Hematopoietic multipotent progenitor cell treated with erythropoietin and hydrocortisone succinate and interleukin-3 and kit ligand, for 15 days (in vitro differentiated cells): ENCODE data around the gene GSK3B.

Source experiments
- DNase-seq: peaks from one replicate; pipeline ENCODE4 v3.0.0-alpha.2; 2015; ENCODE audit warnings: low spot score

Gene GSK3B

GRCh38 chr3:119815716-119816115 lies 278.5 kb downstream of the GSK3B start:
- DNase-seq = no peak

- no peak for DNase-seq
Measured at GRCh38 chr3:119812491-119813058, 281.7 kb downstream of the GSK3B start.

DNA sequence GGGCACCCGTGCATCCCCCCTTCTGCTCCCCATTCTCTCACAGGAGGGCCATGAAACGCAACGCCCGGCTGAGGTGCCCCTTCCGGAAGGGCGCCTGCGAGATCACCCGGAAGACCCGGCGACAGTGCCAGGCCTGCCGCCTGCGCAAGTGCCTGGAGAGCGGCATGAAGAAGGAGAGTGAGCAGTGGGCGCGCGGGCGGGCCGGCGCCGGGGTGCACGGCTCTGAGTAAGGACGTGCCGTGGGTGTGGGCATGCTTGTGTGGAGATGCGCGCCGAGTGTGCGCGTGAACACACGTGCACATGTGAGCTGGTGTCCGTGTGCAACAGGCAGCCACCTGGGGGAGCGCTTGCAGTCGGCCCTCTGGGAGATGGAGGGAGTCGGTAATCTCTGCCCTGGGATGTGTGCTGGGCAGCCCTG lies 284.2 kb downstream of the GSK3B start:
- no peak for DNase-seq

- DNase-seq = no peak
Measured at GRCh38 chr3:119809249-119810017, 284.8 kb downstream of the GSK3B start.

GRCh38 chr3:119808843-119809242 lies 285.4 kb downstream of the GSK3B start:
- no peak for DNase-seq

DNA sequence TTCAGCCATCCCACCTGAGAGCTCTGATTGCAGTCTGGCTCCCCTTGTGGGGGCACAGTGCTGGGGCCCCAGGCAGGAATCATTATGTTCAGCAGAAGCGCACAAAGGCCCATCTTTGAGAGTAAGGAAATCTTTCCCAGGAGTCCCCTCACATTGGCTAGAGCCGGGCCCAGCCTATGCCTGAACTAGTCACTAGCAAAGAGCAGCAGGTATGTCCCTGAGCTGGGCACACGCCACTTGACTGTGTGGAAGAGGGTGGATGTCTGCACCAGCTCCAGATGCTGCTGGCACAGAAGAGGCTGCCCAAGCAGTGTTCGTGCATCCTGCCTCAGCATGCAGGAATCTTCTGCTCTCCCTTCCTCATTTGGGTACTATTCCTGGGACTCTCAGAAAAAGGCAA lies 286.0 kb downstream of the GSK3B start:
- no peak for DNase-seq

GRCh38 chr3:119800844-119801243 lies 293.4 kb downstream of the GSK3B start:
- no peak for DNase-seq

GRCh38 chr3:119796785-119797184 lies 297.5 kb downstream of the GSK3B start:
- no peak for DNase-seq

DNA sequence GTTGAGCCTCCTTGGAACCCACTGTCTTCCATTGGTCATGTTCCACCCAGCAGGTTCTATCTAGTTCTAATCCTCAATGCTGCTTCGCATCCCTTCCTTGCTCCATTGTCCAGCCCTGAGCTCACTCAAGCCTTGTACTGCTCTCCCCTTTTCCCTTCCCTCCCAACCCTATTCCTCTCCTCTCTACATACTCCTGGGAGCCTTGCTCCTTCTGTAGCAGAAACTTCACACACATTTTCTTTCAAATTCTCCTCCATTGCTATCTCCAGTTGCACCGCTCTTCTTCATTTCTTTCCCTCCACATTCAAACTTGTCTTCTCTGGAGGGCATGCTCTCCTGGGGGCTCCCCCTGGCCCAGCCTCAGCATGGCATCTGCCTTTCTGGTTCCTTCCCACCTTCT lies 297.9 kb downstream of the GSK3B start:
- no peak for DNase-seq

DNA sequence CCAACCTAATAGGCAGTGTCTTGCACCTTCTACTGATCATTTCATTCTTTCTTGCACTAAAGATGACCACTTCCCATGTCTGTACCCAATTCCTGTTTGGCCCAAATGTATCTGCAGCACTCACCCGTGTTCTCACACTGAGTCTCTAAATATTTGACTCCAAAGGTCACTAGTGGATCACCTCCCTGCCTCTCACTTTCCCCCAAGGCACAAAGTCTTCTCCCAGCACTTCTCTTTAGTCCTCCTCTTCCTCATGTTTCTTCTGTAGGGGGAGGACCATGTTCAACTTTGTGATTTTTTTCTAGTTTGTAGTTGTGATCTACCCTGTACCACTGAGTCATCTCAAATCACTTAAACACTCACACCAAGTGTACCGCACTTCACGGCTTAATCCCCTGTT lies 298.4 kb downstream of the GSK3B start:
- DNase-seq = no peak

- peak; percentile 21 for DNase-seq
Measured at GRCh38 chr3:119794971-119795612, 299.2 kb downstream of the GSK3B start.

DNA sequence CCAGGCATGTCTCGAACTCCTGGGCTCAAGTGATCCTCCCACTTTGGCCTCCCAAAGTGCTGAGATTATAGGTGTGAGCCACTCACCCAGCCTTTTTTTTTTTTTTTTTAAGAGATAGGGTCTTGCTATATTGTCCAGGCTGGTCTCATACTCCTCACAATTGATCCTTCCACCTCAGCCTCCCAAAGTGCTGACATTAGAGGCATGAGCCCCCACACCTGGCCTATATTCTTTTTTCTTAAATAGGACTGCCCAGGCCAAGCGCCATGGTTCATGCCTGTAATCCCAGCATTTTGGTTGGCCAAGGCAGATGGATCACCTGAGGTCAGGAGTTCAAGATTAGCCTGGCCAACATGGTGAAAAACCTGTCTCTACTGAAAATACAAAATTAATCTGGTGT lies 299.8 kb downstream of the GSK3B start:
- DNase-seq = no peak

GRCh38 chr3:119792270-119792669 lies 302.0 kb downstream of the GSK3B start:
- no peak for DNase-seq

DNA sequence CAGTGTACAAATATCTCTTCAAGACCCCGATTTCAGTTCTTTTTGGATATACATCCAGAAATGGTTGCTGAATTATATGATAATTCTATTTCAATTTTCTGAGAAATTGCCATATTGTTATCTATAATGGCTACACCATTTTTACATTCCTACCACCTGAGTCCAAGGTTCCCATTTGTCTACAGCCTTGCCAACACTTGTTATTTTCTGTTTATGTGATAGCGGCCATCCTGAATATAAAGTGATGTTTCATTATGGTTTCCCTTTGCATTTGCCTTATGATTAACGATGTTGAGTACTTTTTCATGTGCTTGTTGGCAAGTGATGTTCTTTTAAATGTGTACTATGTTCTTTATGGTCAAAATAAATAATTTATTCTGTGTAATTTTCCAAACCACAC lies 303.9 kb downstream of the GSK3B start:
- DNase-seq = no peak

DNA sequence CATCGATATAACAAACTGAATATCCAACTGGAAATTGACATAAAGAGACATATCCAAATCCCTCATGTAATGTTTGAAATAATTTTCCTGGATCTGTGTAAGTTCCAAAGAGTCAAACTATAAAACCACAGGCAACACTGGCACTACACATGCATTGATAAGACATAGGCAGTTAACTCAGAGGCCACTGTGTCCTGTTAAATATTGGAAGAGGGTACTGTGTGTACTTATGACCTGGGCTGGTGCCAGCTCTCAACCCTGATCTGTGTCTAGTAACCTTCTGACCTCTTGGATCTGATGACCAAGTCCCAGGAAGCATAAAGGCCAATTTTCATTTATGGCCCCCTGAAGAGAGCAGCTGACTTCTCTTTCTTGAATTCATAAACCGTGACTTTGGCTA lies 307.8 kb downstream of the GSK3B start:
- DNase-seq = no peak

- no peak for DNase-seq
Measured at GRCh38 chr3:119783883-119784282, 310.4 kb downstream of the GSK3B start.

DNA sequence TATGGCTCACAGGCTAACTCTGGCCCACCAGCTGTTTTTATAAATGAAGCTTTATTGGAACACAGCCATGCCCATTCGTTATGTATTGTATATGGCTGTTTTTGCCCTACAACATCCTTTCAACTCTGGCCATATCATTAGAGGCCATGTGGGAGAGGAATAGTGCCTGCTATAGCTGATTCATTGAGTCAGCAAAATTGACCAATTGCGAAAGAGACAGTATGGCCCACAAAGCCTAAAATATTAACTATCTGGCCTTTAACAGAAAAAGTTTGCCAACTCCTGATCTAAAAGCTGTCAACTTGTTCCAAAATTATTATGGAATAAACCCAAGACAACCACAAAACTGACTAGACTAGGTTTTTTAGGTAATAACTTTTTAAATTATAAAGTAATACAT lies 311.0 kb downstream of the GSK3B start:
- no peak for DNase-seq

- DNase-seq = no peak
Measured at GRCh38 chr3:119782460-119782859, 311.8 kb downstream of the GSK3B start.

DNA sequence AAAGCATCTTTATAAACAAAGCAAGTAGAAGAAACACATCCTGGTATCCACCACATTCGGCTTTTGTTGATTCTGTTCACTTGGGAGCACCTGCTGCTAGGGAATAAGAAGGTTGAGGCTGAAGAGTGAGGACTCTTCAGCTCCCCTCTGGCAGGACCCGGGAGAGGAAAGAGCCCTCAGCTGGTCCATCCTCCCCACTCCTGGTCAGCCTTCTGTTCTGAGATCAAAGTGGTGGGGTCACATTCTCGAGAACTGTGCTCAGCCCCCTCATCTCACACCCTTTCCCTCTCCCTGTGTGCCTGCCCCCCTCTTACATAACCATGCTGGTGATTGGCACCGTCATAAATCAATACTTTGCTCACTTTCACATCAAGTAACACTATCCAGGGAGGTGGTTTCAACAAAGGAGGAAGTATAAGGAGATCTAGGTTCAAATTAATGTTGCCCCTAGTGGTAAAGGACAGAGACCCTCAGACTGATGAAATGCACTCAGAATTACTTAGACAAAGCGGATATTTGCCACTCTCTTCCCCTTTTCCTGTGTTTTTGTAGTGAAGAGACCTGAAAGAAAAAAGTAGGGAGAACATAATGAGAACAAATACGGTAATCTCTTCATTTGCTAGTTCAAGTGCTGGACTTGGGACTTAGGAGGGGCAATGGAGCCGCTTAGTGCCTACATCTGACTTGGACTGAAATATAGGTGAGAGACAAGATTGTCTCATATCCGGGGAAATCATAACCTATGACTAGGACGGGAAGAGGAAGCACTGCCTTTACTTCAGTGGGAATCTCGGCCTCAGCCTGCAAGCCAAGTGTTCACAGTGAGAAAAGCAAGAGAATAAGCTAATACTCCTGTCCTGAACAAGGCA lies 312.7 kb downstream of the GSK3B start, which contains the start of gene NR1I2:
TSS of gene NR1I2 (plus strand) at position 772 of the 869 bp plus-strand sequence.
- DNase-seq = no peak

DNA sequence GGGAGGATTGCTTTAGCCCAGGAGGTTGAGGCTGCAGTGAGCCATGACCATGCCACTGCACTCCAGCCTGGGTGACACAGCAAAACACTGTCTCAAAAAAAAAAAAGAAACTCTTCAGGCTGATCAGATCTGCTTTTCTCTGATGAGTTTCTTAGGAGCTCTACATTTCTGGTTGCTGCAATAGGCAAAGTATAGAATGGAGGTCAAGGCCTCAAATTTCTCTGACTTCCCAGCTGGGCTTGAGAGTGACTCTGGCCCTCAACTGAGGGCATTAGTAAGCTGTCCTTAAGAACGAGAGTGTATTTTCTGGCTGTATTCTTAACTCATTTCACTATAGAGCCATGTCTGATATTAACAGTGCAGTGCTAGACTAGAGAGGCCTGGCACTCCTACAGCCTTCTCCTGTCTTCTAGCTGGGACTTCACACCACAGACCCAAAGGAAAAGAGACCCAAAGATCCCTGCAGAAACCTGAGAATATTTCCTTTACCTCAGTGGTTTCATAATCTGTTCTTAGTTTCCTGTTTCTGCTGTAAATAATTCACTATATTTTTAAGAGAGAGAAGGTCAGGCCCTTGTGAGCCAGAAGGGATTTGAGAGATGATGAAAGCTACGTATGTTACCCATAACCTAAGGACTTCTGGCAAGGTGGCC lies 314.4 kb downstream of the GSK3B start:
- DNase-seq = no peak

DNA sequence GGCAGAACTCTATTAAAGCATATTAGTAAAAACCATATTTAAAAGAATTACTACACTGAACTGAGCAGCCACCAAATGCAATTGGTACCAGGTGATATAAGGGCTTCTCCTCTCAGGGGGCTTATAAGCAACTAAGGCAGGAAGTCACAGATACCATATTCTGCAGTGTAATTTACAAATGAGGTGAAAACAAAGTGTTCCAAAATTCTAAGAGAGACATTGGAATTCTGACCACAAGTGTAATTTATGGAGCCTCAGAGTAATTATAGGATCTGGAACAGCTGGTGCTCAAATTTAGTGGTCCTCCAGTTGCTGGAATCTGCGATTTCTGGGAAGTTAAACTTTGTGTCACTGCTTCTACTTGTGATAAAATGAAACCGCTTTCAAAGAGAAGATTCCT lies 315.4 kb downstream of the GSK3B start:
- no peak for DNase-seq

DNA sequence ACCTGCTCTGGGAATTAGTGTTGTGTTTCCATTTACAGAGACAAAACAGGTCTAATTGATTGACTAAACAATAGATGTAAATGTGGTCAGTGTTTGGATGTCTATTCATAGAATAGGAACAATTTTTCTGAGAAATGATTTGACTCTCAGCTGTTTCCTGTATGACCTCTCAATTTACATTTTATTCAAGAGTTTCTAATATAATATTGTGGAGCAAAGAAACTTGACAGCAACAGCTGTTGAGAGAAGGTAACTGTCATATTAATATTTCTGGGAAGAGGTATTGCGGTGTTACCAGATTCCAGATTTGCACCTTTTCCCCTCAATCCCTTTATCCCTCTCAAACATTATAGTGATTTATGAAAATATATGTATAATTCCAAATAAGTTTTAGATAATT lies 316.1 kb downstream of the GSK3B start:
- no peak for DNase-seq
